Neural progenitor cell (in vitro differentiated cells): ENCODE measurements around the gene CD99.

Source experiments
- CTCF ChIP-seq: fragments of 200-600 bp; sonication (generic); IDR thresholded peaks from 2 replicates; pipeline ENCODE4 v1.5.1; 2017; ENCODE audit warnings: antibody characterized with exemption, mild to moderate bottlenecking
- EZH2phosphoT487 ChIP-seq: fragments of 200-600 bp; sonication (generic); IDR thresholded peaks from 2 replicates; pipeline ENCODE4 v1.6.1; 2017; ENCODE audit warnings: antibody characterized with exemption

- TF ChIP-seq CTCF = no peak
- TF ChIP-seq EZH2phosphoT487 = no peak
Observed at GRCh38 chrX:2782171-2782570, 91.1 kb downstream of the CD99 start.
